ENCODE results near the gene FOXC2.

- no peak for TF ChIP-seq EZH2 (IDR thresholded peaks at IDR 0.05; ENCODE audit: low read length, missing control alignments)
- TF ChIP-seq, protein P1, sequence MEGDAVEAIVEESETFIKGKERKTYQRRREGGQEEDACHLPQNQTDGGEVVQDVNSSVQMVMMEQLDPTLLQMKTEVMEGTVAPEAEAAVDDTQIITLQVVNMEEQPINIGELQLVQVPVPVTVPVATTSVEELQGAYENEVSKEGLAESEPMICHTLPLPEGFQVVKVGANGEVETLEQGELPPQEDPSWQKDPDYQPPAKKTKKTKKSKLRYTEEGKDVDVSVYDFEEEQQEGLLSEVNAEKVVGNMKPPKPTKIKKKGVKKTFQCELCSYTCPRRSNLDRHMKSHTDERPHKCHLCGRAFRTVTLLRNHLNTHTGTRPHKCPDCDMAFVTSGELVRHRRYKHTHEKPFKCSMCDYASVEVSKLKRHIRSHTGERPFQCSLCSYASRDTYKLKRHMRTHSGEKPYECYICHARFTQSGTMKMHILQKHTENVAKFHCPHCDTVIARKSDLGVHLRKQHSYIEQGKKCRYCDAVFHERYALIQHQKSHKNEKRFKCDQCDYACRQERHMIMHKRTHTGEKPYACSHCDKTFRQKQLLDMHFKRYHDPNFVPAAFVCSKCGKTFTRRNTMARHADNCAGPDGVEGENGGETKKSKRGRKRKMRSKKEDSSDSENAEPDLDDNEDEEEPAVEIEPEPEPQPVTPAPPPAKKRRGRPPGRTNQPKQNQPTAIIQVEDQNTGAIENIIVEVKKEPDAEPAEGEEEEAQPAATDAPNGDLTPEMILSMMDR (conservative IDR thresholded peaks at IDR 0.05 in 1 of 2, IDR thresholded peaks at IDR 0.05 in 1 of 2; ENCODE audit: low read depth in 1 of 2, low read length in 2 of 2) = no peak
Observed at GRCh38 chr16:86594721-86595120, 28.1 kb downstream of the FOXC2 start.
